ENCODE data around the gene DCAF4L1. TPM values are rescaled to one million over a fixed set of nuclear protein-coding genes. Genes with fewer than 3 reads are reported as not detected.
A peak's percentile ranks its signal among the peaks of the same experiment; 100 is the strongest.

DCAF4L1 gene
- under 1 TPM; 0.12 TPM for total RNA-seq

- H3K4me1 Mint-ChIP-seq (ENCODE audit: low read depth): no peaks in the 10 kb centered on the region
- H3K27ac Mint-ChIP-seq: no peak within 1 kb of the TSS
- H3K36me3 Mint-ChIP-seq (ENCODE audit: low read depth): no peaks in the 10 kb centered on the region
- H3K27me3 Mint-ChIP-seq (ENCODE audit: low read depth): no peaks in the 10 kb centered on the region
- H3K9me3 Mint-ChIP-seq: no peaks in the 10 kb centered on the region
- no peak for DNase-seq
- CTCF ChIA-PET: no interaction called here
- intact Hi-C loops (cut with micrococcal nuclease): no loop called here
- no peak within 1 kb of the TSS for H3K4me3 Mint-ChIP-seq
These were observed at the start of gene DCAF4L1 for GRCh38 chr4:41981456-41981855. TSS of gene DCAF4L1 (plus strand) at chr4:41981756. CDS start at chr4:41981793, 37 bp downstream.

- no peak overlapping the region for H3K27ac Mint-ChIP-seq
- CTCF ChIA-PET: no interaction called here
- peaks cover 13% of the 10 kb centered on the region for H3K36me3 Mint-ChIP-seq (ENCODE audit: low read depth)
- H3K4me3 Mint-ChIP-seq: no peak overlapping the region
- H3K4me1 Mint-ChIP-seq (ENCODE audit: low read depth): peaks cover 31% of the 10 kb centered on the region
- no peaks in the 10 kb centered on the region for H3K9me3 Mint-ChIP-seq
- no peaks in the 10 kb centered on the region for H3K27me3 Mint-ChIP-seq (ENCODE audit: low read depth)
- intact Hi-C loops (cut with micrococcal nuclease): loop anchor here (10.0 kb wide), 1 partner anchor 722 kb away; the partner anchor contains the start of gene ATP8A1
- DNase-seq: no peak
These were observed 48.6 kb upstream of the DCAF4L1 start for GRCh38 chr4:41932988-41933387.

GRCh38 chr4:41933997-41934503 is 47.5 kb upstream of the DCAF4L1 start:
- intact Hi-C loops (cut with micrococcal nuclease): loop anchor here (10.0 kb wide), 1 partner anchor 721 kb away; the partner anchor contains the start of gene ATP8A1
- CTCF ChIA-PET: no interaction called here
- peaks cover 36% of the 10 kb centered on the region for H3K4me1 Mint-ChIP-seq (ENCODE audit: low read depth)
- no peak overlapping the region for H3K27ac Mint-ChIP-seq
- H3K27me3 Mint-ChIP-seq (ENCODE audit: low read depth): no peaks in the 10 kb centered on the region
- H3K9me3 Mint-ChIP-seq: no peaks in the 10 kb centered on the region
- H3K4me3 Mint-ChIP-seq: peak overlapping the region; percentile 97
- H3K36me3 Mint-ChIP-seq (ENCODE audit: low read depth): peaks cover 14% of the 10 kb centered on the region
- no peak for DNase-seq

- intact Hi-C loops (cut with micrococcal nuclease): loop anchor here (10.0 kb wide), 1 partner anchor 720 kb away; the partner anchor contains the start of gene ATP8A1
- CTCF ChIA-PET: interaction anchor here (1.4 kb wide), 1 partner anchor 47 kb away, joined by 3 read pairs; no protein-coding TSS in a partner anchor
These were observed 47.0 kb upstream of the DCAF4L1 start for GRCh38 chr4:41934514-41934900.

GRCh38 chr4:41934901-41935651 is 46.5 kb upstream of the DCAF4L1 start, which contains the start of gene TMEM33:
TSS of gene TMEM33 (plus strand) at chr4:41935429. CDS start at chr4:41935485, 56 bp downstream.
- Mint-ChIP-seq H3K9me3 (no peaks in the 10 kb centered on the region), H3K27ac (peak within 1 kb of the TSS; percentile 88), H3K36me3 (ENCODE audit: low read depth) (peaks cover 18% of the 10 kb centered on the region), H3K4me1 (ENCODE audit: low read depth) (peaks cover 38% of the 10 kb centered on the region), H3K27me3 (ENCODE audit: low read depth) (no peaks in the 10 kb centered on the region), H3K4me3 (peak within 1 kb of the TSS; percentile 97)
- intact Hi-C loops (cut with micrococcal nuclease): loop anchor here (1.0 to 10.0 kb wide), 3 partner anchors 55 to 720 kb away; partner anchors contain the start of genes ATP8A1 and SLC30A9
- DNase-seq: peak; percentile 87
- CTCF ChIA-PET: interaction anchor here (1.3 to 1.4 kb wide), 2 partner anchors 48 to 56 kb away, joined by 3 read pairs; no protein-coding TSS in a partner anchor

More at GRCh38 chr4:41934514-41934900, 47.0 kb upstream of the DCAF4L1 start:
- Mint-ChIP-seq H3K4me1 (ENCODE audit: low read depth) (peaks cover 38% of the 10 kb centered on the region), H3K9me3 (no peaks in the 10 kb centered on the region), H3K4me3 (peak overlapping the region; percentile 97), H3K36me3 (ENCODE audit: low read depth) (peaks cover 14% of the 10 kb centered on the region), H3K27me3 (ENCODE audit: low read depth) (no peaks in the 10 kb centered on the region), H3K27ac (peak overlapping the region; percentile 88)
- DNase-seq: no peak

- Mint-ChIP-seq H3K4me3 (peak overlapping the region; percentile 97), H3K36me3 (ENCODE audit: low read depth) (peaks cover 18% of the 10 kb centered on the region), H3K9me3 (no peaks in the 10 kb centered on the region), H3K27me3 (ENCODE audit: low read depth) (no peaks in the 10 kb centered on the region), H3K27ac (peak overlapping the region; percentile 88), H3K4me1 (ENCODE audit: low read depth) (peaks cover 35% of the 10 kb centered on the region)
- CTCF ChIA-PET: interaction anchor here (1.3 to 1.4 kb wide), 2 partner anchors 48 to 56 kb away, joined by 3 read pairs; no protein-coding TSS in a partner anchor
- DNase-seq: peak; percentile 51
- intact Hi-C loops (cut with micrococcal nuclease): loop anchor here (1.0 to 10.0 kb wide), 3 partner anchors 55 to 719 kb away; partner anchors contain the start of genes ATP8A1 and SLC30A9
These were observed 45.9 kb upstream of the DCAF4L1 start for GRCh38 chr4:41935652-41936021.

- Mint-ChIP-seq H3K4me3 (no peak overlapping the region), H3K9me3 (no peaks in the 10 kb centered on the region), H3K27me3 (ENCODE audit: low read depth) (no peaks in the 10 kb centered on the region), H3K36me3 (ENCODE audit: low read depth) (peaks cover 36% of the 10 kb centered on the region), H3K27ac (no peak overlapping the region), H3K4me1 (ENCODE audit: low read depth) (peaks cover 46% of the 10 kb centered on the region)
- no peak for DNase-seq
- CTCF ChIA-PET: no interaction called here
- intact Hi-C loops (cut with micrococcal nuclease): loop anchor here (10.0 kb wide), 1 partner anchor 716 kb away; the partner anchor contains the start of gene ATP8A1
These were observed 42.4 kb upstream of the DCAF4L1 start for GRCh38 chr4:41939016-41939626.

- CTCF ChIA-PET: no interaction called here
- Mint-ChIP-seq H3K36me3 (ENCODE audit: low read depth) (peaks cover 39% of the 10 kb centered on the region), H3K27me3 (ENCODE audit: low read depth) (no peaks in the 10 kb centered on the region), H3K9me3 (no peaks in the 10 kb centered on the region), H3K4me3 (no peak overlapping the region), H3K4me1 (ENCODE audit: low read depth) (peaks cover 38% of the 10 kb centered on the region), H3K27ac (no peak overlapping the region)
- intact Hi-C loops (cut with micrococcal nuclease): no loop called here
- DNase-seq: no peak
These were observed 40.7 kb upstream of the DCAF4L1 start for GRCh38 chr4:41940834-41941233.

GRCh38 chr4:41943506-41943905 is 38.0 kb upstream of the DCAF4L1 start:
- CTCF ChIA-PET: no interaction called here
- Mint-ChIP-seq H3K9me3 (no peaks in the 10 kb centered on the region), H3K27me3 (ENCODE audit: low read depth) (no peaks in the 10 kb centered on the region), H3K4me3 (no peak overlapping the region), H3K4me1 (ENCODE audit: low read depth) (peaks cover 20% of the 10 kb centered on the region), H3K36me3 (ENCODE audit: low read depth) (peaks cover 32% of the 10 kb centered on the region), H3K27ac (no peak overlapping the region)
- DNase-seq: no peak
- intact Hi-C loops (cut with micrococcal nuclease): no loop called here

- H3K4me1 Mint-ChIP-seq (ENCODE audit: low read depth): peaks cover 17% of the 10 kb centered on the region
- DNase-seq: no peak
- no peaks in the 10 kb centered on the region for H3K9me3 Mint-ChIP-seq
- H3K27me3 Mint-ChIP-seq (ENCODE audit: low read depth): no peaks in the 10 kb centered on the region
- H3K36me3 Mint-ChIP-seq (ENCODE audit: low read depth): peaks cover 33% of the 10 kb centered on the region
- CTCF ChIA-PET: interaction anchor here (0.5 to 1.1 kb wide), 3 partner anchors 10 to 14 kb away, joined by 3 read pairs; no protein-coding TSS in a partner anchor
- H3K27ac Mint-ChIP-seq: no peak overlapping the region
- H3K4me3 Mint-ChIP-seq: no peak overlapping the region
- intact Hi-C loops (cut with micrococcal nuclease): no loop called here
These were observed 37.5 kb upstream of the DCAF4L1 start for GRCh38 chr4:41944089-41944488.

- Mint-ChIP-seq H3K36me3 (ENCODE audit: low read depth) (peaks cover 34% of the 10 kb centered on the region), H3K9me3 (no peaks in the 10 kb centered on the region), H3K27ac (no peak overlapping the region), H3K27me3 (ENCODE audit: low read depth) (no peaks in the 10 kb centered on the region), H3K4me3 (no peak overlapping the region), H3K4me1 (ENCODE audit: low read depth) (peaks cover 2% of the 10 kb centered on the region)
- intact Hi-C loops (cut with micrococcal nuclease): no loop called here
- DNase-seq: no peak
- CTCF ChIA-PET: interaction anchor here (1.6 kb wide), 1 partner anchor 9 kb away, joined by 5 read pairs; no protein-coding TSS in a partner anchor
These were observed 32.0 kb upstream of the DCAF4L1 start for GRCh38 chr4:41949531-41949930.

GRCh38 chr4:41957634-41958033 is 23.9 kb upstream of the DCAF4L1 start:
- Mint-ChIP-seq H3K9me3 (no peaks in the 10 kb centered on the region), H3K27me3 (ENCODE audit: low read depth) (no peaks in the 10 kb centered on the region), H3K27ac (no peak overlapping the region), H3K36me3 (ENCODE audit: low read depth) (peaks cover 12% of the 10 kb centered on the region), H3K4me3 (no peak overlapping the region), H3K4me1 (ENCODE audit: low read depth) (no peaks in the 10 kb centered on the region)
- DNase-seq: no peak
- CTCF ChIA-PET: interaction anchor here (0.7 to 0.8 kb wide), 3 partner anchors 8 to 27 kb away, joined by 3 to 5 read pairs (median 3); no protein-coding TSS in a partner anchor
- intact Hi-C loops (cut with micrococcal nuclease): loop anchor here (1.0 kb wide), 1 partner anchor 323 kb away; no protein-coding TSS in a partner anchor

Data from activated naive CD4-positive, alpha-beta T cell treated with anti-CD3 and anti-CD28 coated beads for 36 hours (primary cell).